GM19099 (cell line): ENCODE results near the gene SPSB3.

Experiments used
- POLR2A ChIP-seq: IDR thresholded peaks from 3 replicates; pipeline ENCODE4 v1.6.1; 2011; ENCODE audit warnings: low read depth; ENCODE audit not compliant: insufficient read length; ENCODE audit errors: extremely low read depth

The SPSB3 gene

GRCh38 chr16:1752853-1753252 lies 29.5 kb downstream of the SPSB3 start:
- TF ChIP-seq POLR2A: no peak

DNA sequence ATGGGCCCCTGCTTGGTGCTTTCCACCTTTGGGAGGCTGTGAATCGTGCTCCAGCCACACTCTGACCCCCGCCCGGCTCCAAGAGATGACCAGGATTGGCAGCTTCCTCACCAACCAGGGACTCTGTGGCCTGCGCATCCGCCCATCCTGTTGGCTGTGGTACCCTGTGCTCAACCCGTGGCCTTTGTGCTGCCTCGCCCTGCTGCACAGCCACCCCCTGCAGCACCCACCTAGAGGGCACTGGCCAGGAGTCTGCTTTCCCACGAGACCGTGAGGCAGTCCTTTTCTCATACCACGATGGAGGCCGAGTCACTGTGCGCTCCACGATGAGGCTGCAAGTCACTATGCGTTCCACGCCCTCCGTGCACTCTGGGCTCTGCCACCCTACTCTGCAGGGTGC lies 30.4 kb downstream of the SPSB3 start:
- no peak for TF ChIP-seq POLR2A

DNA sequence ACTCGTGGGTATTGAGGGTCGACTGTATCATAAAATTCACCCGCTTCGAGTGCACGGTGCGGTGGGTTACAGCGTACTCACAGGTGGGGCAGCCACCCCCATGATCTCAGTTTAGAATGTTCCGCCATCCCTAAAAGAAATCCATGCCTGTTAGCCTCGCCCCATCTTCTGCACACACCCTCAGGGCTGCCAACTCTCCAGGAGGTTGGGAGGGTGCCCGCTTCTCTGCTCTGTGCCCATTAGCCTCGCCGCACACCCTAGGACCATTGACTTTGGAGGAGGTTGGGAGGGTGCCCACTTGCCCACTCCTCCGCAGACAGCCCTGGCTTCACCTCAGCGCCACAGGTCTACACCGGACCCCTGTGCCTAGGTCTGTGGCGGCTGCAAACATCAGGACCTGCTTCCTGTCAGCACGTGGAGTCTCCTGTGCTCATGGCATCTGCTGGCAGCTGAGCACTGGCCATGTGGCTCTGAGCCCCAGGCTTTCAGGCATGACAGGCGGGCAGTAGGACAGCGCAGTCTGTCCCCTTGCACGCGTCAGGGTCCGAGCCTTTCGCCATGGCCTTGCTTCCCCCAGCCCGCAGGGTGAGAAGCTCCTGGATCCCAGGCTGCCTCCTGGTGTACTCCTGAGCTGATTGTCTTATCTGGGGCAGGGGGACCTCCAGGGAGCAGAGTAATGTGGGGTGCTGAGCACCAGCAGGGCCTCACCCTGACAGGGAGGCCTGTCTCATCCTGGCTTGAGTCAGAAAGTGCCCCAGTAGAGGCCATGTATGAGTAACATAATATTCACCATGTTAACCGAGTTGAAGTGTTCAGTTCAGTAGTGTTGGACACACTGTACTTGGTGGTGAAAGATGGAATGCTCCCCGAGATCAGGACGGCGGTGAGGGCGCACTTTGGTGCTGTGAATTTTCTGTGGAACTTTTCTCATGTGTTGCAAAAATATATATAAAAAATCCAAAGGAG lies 32.9 kb downstream of the SPSB3 start:
- TF ChIP-seq POLR2A: no peak

GRCh38 chr16:1747934-1748333 lies 34.4 kb downstream of the SPSB3 start:
- TF ChIP-seq POLR2A: no peak

DNA sequence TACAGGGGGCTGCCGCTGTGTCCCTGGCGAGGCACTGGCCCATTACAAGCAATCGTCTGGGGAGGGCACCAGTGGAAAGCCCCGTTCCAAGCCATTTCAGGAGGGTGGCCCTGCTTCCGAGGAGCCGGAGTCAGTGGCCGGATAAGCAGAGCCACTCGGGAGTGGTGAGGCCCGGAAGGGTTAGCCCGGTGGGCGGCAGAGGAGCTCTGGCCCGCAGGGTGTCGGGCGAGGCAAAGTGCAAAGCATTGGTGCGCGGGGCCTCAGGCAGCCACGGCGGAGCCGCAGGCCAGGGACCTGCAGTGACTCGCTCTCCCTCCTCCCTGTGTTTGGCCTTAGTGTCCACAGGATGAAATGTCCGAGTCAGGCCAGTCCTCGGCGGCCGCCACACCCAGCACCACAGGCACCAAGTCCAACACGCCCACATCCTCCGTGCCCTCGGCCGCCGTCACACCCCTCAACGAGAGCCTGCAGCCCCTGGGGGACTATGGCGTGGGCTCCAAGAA lies 35.6 kb downstream of the SPSB3 start:
- no peak for TF ChIP-seq POLR2A

- no peak for TF ChIP-seq POLR2A
Observed at GRCh38 chr16:1745900-1746692, 36.3 kb downstream of the SPSB3 start.

- no peak for TF ChIP-seq POLR2A
Observed at GRCh38 chr16:1745181-1745899, 37.0 kb downstream of the SPSB3 start.

- TF ChIP-seq POLR2A: no peak
Observed at GRCh38 chr16:1744338-1744840, 38.0 kb downstream of the SPSB3 start.

- no peak for TF ChIP-seq POLR2A
Observed at GRCh38 chr16:1743376-1744337, 38.7 kb downstream of the SPSB3 start.

DNA sequence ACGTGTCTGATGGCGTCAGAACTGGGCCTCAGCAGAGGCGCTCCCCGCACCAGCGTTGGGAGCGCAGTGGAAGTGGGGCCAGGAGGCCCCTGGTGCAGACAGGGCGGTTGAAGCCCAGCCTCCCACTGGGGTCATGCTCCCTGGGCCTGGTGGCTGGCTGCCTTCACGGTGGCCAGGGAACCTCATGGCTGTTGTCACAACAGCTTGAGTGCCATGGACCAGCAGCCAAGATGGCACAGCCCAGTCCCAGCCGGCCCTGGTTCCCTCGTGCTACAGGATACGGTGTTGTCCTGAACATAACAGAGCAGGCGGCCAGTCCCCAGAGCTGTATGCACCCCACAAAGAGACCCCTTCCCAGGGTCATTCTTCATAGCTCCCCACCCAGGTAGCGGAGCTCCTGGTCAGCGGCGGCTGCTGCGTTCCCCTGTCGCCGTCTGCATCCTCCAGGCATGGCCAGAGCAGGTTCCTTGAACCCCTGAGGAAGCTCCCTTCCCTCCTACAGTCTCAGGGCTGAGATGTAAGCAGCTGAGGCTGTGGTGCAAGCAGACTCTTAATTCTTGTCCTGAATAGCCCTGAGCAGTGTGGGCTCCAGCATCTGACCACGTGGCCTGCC lies 40.7 kb downstream of the SPSB3 start:
- no peak for TF ChIP-seq POLR2A

- no peak for TF ChIP-seq POLR2A
Observed at GRCh38 chr16:1740781-1741490, 41.4 kb downstream of the SPSB3 start.

- no peak for TF ChIP-seq POLR2A
Observed at GRCh38 chr16:1740234-1740633, 42.1 kb downstream of the SPSB3 start.

GRCh38 chr16:1734816-1735215 lies 47.6 kb downstream of the SPSB3 start:
- TF ChIP-seq POLR2A: no peak
